H1 (cell line): Measurements from ENCODE around the gene MACROD2. TPM values are rescaled to one million over a fixed set of nuclear protein-coding genes. Genes with fewer than 3 reads are reported as not detected.

Experiments used
- CTCF ChIA-PET: fragments of 300-600 bp; sonication (Branson Sonifier 250); formaldehyde crosslinking; loops from one replicate; lab custom pipeline; 2021; ENCODE audit not compliant: partially characterized antibody; lab: Charles Lee
- POLR2A ChIA-PET: fragments of 300-600 bp; sonication (Branson Sonifier 250); formaldehyde crosslinking; loops from one replicate; lab custom pipeline; 2021; ENCODE audit warnings: inconsistent platforms; ENCODE audit not compliant: partially characterized antibody; lab: Charles Lee
- DNase-seq, 2 experiments: peaks; one replicate each; pipeline versions ENCODE4 v3.0.0 to v3.0.0-alpha.2; 2010 to 2022; ENCODE audit warnings: low spot score in 2 of 2, low read depth in 1 of 2, mixed read lengths in 1 of 2
- FAIRE-seq: peaks from 2 replicates; lab custom pipeline; 2011; peaks lifted over from hg19 to GRCh38; lab: Jason Lieb, UNC
- H2AFZ ChIP-seq: 2 replicates; pipeline ENCODE4 v1.8.1; 2012; ENCODE audit warnings: low read length, inconsistent platforms
- H2AK5ac ChIP-seq: 2 replicates; pipeline ENCODE4 v1.6.1; 2013; ENCODE audit warnings: low read depth, low read length
- H2BK120ac ChIP-seq: replicated peaks from 2 replicates; pipeline ENCODE3; 2013; ENCODE audit warnings: low read depth, low read length, inconsistent platforms
- H2BK12ac ChIP-seq: 2 replicates; pipeline ENCODE4 v1.6.1; 2013; ENCODE audit warnings: low read depth, low read length
- H2BK15ac ChIP-seq: 2 replicates; pipeline ENCODE4 v1.6.1; 2013; ENCODE audit warnings: low read length
- H2BK20ac ChIP-seq: 2 replicates; pipeline ENCODE4 v1.6.1; 2013; ENCODE audit warnings: low read length
- H2BK5ac ChIP-seq: 2 replicates; pipeline ENCODE4 v1.6.1; 2013; ENCODE audit warnings: low read depth, low read length
- H3K14ac ChIP-seq: 2 replicates; pipeline ENCODE4 v1.6.1; 2013; ENCODE audit warnings: inconsistent platforms; ENCODE audit not compliant: insufficient read length
- H3K18ac ChIP-seq: 2 replicates; pipeline ENCODE4 v1.6.1; 2013; ENCODE audit warnings: low read length; ENCODE audit errors: extremely low read depth
- H3K23ac ChIP-seq: 2 replicates; pipeline ENCODE4 v1.6.1; 2013; ENCODE audit warnings: inconsistent platforms; ENCODE audit not compliant: insufficient read length
- H3K23me2 ChIP-seq: 2 replicates; pipeline ENCODE4 v1.6.1; 2013; ENCODE audit warnings: low read depth, low read length
- H3K27ac ChIP-seq: 2 replicates; pipeline ENCODE4 v1.6.1; 2011; ENCODE audit warnings: low read depth, low read length, inconsistent platforms
- H3K27me3 ChIP-seq, 4 experiments: replicated peaks in 1 of 4; 1 replicate in 1 of 4; 2 replicates in 3 of 4; pipeline versions ENCODE4 v1.6.1 to v1.8.1; 2011 to 2013; ENCODE audit warnings: low read length in 3 of 4, mild to moderate bottlenecking in 3 of 4, inconsistent platforms in 2 of 4, mixed read lengths in 2 of 4, moderate library complexity in 1 of 4; ENCODE audit not compliant: control insufficient read depth in 3 of 4, insufficient read depth in 3 of 4; ENCODE audit errors: extremely low read depth in 1 of 4
- H3K36me3 ChIP-seq, 4 experiments: 2 replicates each; pipeline versions ENCODE4 v1.6.1 to v1.8.1; 2011 to 2013; ENCODE audit warnings: mild to moderate bottlenecking in 4 of 4, low read length in 3 of 4, moderate library complexity in 2 of 4, control low read depth in 1 of 4, inconsistent platforms in 1 of 4; ENCODE audit not compliant: insufficient read depth in 4 of 4, control insufficient read depth in 2 of 4
- H3K4ac ChIP-seq: replicated peaks from 2 replicates; pipeline ENCODE3; 2013; ENCODE audit warnings: low read length, low read depth, mixed read lengths, inconsistent platforms; ENCODE audit not compliant: insufficient read length
- H3K4me1 ChIP-seq, 4 experiments: replicated peaks in 1 of 4; 1 replicate in 1 of 4; 2 replicates in 3 of 4; pipeline versions ENCODE4 v1.6.1 to v1.8.1; 2011 to 2013; ENCODE audit warnings: low read length in 3 of 4, inconsistent platforms in 2 of 4, mixed read lengths in 1 of 4; ENCODE audit not compliant: insufficient read depth in 4 of 4, control insufficient read depth in 3 of 4
- H3K4me2 ChIP-seq, 2 experiments: 2 replicates each; pipeline versions ENCODE4 v1.6.1 to v1.8.1; 2011 to 2013; ENCODE audit warnings: low read depth in 2 of 2, low read length in 2 of 2, control low read depth in 1 of 2, inconsistent platforms in 1 of 2, mild to moderate bottlenecking in 1 of 2; ENCODE audit not compliant: insufficient read depth in 1 of 2
- H3K4me3 ChIP-seq, 4 experiments: fragments of 200-600, 300-600 bp in 1 of 4; sonication (generic), shearing (Covaris generic), sonication (Bioruptor Twin) in 1 of 4; 2 replicates each; pipeline versions ENCODE4 v1.5.1 to v1.8.1; 2011 to 2016; ENCODE audit warnings: low read length in 4 of 4, low read depth in 3 of 4, control low read depth in 2 of 4, inconsistent platforms in 2 of 4, mild to moderate bottlenecking in 2 of 4, mixed read lengths in 1 of 4, moderate library complexity in 1 of 4; ENCODE audit not compliant: insufficient read depth in 2 of 4; ENCODE audit errors: extremely low read depth in 1 of 4
- H3K56ac ChIP-seq: replicated peaks from 2 replicates; pipeline ENCODE3; 2013; ENCODE audit warnings: low read depth, mild to moderate bottlenecking, mixed read lengths, low read length, inconsistent platforms; ENCODE audit not compliant: insufficient read length
- H3K79me1 ChIP-seq: 2 replicates; pipeline ENCODE4 v1.6.1; 2013; ENCODE audit warnings: low read depth, low read length, control low read depth
- H3K79me2 ChIP-seq, 2 experiments: 2 replicates each; pipeline versions ENCODE4 v1.6.1 to v1.8.1; 2012 to 2013; ENCODE audit warnings: low read length in 2 of 2, mild to moderate bottlenecking in 2 of 2, inconsistent platforms in 1 of 2; ENCODE audit not compliant: insufficient read depth in 2 of 2, control insufficient read depth in 1 of 2
- H3K9ac ChIP-seq, 4 experiments: replicated peaks in 1 of 4; 1 replicate in 1 of 4; 2 replicates in 3 of 4; pipeline versions ENCODE4 v1.6.1 to v1.8.1; 2011 to 2013; ENCODE audit warnings: low read depth in 3 of 4, low read length in 3 of 4, control low read depth in 2 of 4, mild to moderate bottlenecking in 2 of 4, moderate library complexity in 2 of 4, inconsistent platforms in 1 of 4; ENCODE audit errors: extremely low read depth in 1 of 4
- H3K9me3 ChIP-seq, 2 experiments: 2 replicates each; pipeline versions ENCODE4 v1.6.1 to v1.8.1; 2012 to 2013; ENCODE audit warnings: mild to moderate bottlenecking in 2 of 2, moderate library complexity in 2 of 2, control low read depth in 1 of 2, inconsistent platforms in 1 of 2, low read depth in 1 of 2, low read length in 1 of 2, mixed read lengths in 1 of 2; ENCODE audit not compliant: insufficient read depth in 2 of 2
- H4K20me1 ChIP-seq, 2 experiments: replicated peaks in 1 of 2; 2 replicates each; pipeline versions ENCODE3 to v1.8.1; 2011 to 2013; ENCODE audit warnings: inconsistent platforms in 2 of 2, low read length in 2 of 2, mild to moderate bottlenecking in 1 of 2; ENCODE audit not compliant: insufficient read depth in 2 of 2, control insufficient read depth in 1 of 2
- H4K5ac ChIP-seq: 2 replicates; pipeline ENCODE4 v1.6.1; 2013; ENCODE audit warnings: low read length, low read depth, mixed read lengths, inconsistent platforms; ENCODE audit not compliant: insufficient read length
- H4K8ac ChIP-seq: 2 replicates; pipeline ENCODE4 v1.8.0; 2013; ENCODE audit warnings: mild to moderate bottlenecking, moderate library complexity, low read length, inconsistent platforms; ENCODE audit not compliant: insufficient read depth; ENCODE audit errors: extremely low read depth
- H4K91ac ChIP-seq: replicated peaks from 2 replicates; pipeline ENCODE3; 2013; ENCODE audit warnings: low read length, mixed read lengths, inconsistent platforms; ENCODE audit not compliant: insufficient read length
- ATF2 ChIP-seq: IDR thresholded peaks from 2 replicates; pipeline ENCODE4 v1.6.1; 2012; ENCODE audit warnings: low read length, inconsistent platforms
- CBX5 ChIP-seq: fragments of 300-800, 300-1000 bp; sonication (generic); IDR thresholded peaks from 2 replicates; pipeline ENCODE4 v1.7.1; 2016; ENCODE audit warnings: antibody characterized with exemption, low read length, low read depth
- CEBPB ChIP-seq: IDR thresholded peaks from 2 replicates; pipeline ENCODE4 v1.6.1; 2012; ENCODE audit warnings: low read depth, low read length
- GABPA ChIP-seq: IDR thresholded peaks from 2 replicates; pipeline ENCODE4 v1.6.1; 2011; ENCODE audit warnings: mild to moderate bottlenecking, low read length, moderate library complexity, borderline replicate concordance; ENCODE audit not compliant: insufficient read depth
- HDAC2 ChIP-seq, 2 experiments: fragments of 300-600 bp in 1 of 2; sonication (generic) in 1 of 2; IDR thresholded peaks; 2 replicates each; pipeline ENCODE4 v1.6.1; 2011 to 2012; ENCODE audit warnings: low read depth in 2 of 2, low read length in 2 of 2, mild to moderate bottlenecking in 2 of 2, moderate library complexity in 2 of 2, borderline replicate concordance in 1 of 2, inconsistent platforms in 1 of 2
- JUN ChIP-seq: IDR thresholded peaks from 2 replicates; pipeline ENCODE4 v1.6.1; 2011; ENCODE audit warnings: low read depth, mild to moderate bottlenecking, improper control_type of control experiment, low read length
- PHF8 ChIP-seq: fragments of 200-600 bp; sonication (generic); conservative IDR thresholded peaks from 2 replicates; pipeline ENCODE4 v1.7.1; 2012; ENCODE audit warnings: low read depth, mild to moderate bottlenecking, inconsistent platforms, low read length, moderate library complexity
- RXRA ChIP-seq: IDR thresholded peaks from 2 replicates; pipeline ENCODE4 v1.6.1; 2011; ENCODE audit warnings: low read depth, mild to moderate bottlenecking, low read length, moderate library complexity; ENCODE audit not compliant: insufficient read depth
- SP1 ChIP-seq: IDR thresholded peaks from 2 replicates; pipeline ENCODE4 v1.6.1; 2011; ENCODE audit warnings: low read depth, low read length
- TAF7 ChIP-seq: optimal IDR thresholded peaks from 2 replicates; pipeline ENCODE3; 2011; ENCODE audit warnings: low read depth, mild to moderate bottlenecking, inconsistent platforms, low read length, moderate library complexity, borderline replicate concordance
- TBP ChIP-seq: IDR thresholded peaks from 2 replicates; pipeline ENCODE4 v1.6.1; 2011; ENCODE audit warnings: low read depth, low read length, improper control_type of control experiment
- TCF12 ChIP-seq: IDR thresholded peaks from 2 replicates; pipeline ENCODE4 v1.6.1; 2011; ENCODE audit warnings: low read depth, mild to moderate bottlenecking, low read length
- WGBS, 2 experiments: shearing (Covaris generic) in 1 of 2; methylation state at CpG; one replicate each; pipeline versions ENCODE4 v1.1.6 to v1.1.7; 2013 to 2015; ENCODE audit warnings: low lambda C conversion rate in 2 of 2, mixed read lengths in 2 of 2, inconsistent platforms in 1 of 2, low coverage in 1 of 2, missing lambda C conversion rate in 1 of 2; ENCODE audit not compliant: insufficient replicate concordance in 2 of 2, insufficient coverage in 1 of 2, insufficient read length in 1 of 2; ENCODE audit errors: extremely low coverage in 1 of 2, missing lambda C conversion rate in 1 of 2; 5-methylcytosine and 5-hydroxymethylcytosine counted together
- polyA plus RNA-seq, 7 experiments: library from polyadenylated mRNA; depleted of rRNA in 3 of 7; stranded (reverse) in 5 of 7; unstranded in 2 of 7; fragments of >200 nt in 5 of 7; fragments of 200-250 nt in 2 of 7; gene quantifications; 1 replicate in 5 of 7; 2 replicates in 1 of 7; 4 replicates in 1 of 7; pipeline versions ENCODE4 v1.2.1 to v1.2.3, GENCODE V29; 2011 to 2013; ENCODE audit warnings: missing spikeins in 2 of 7, mixed read lengths in 2 of 7
- total RNA-seq: library from RNA; stranded (reverse); fragmentation: NEBNext Ultra II Directional; extraction: Animal tissue kit (Norgen Biotek cat#: 25700); gene quantifications from 2 replicates; pipeline ENCODE4 v1.2.1, GENCODE V29; 2021

MACROD2 gene
- total and polyA plus RNA-seq, 2 of the 8 experiments (the other 6 are each of a cell fraction or from before 2014, with no cell fraction given): 0.70 to 3.9 TPM

- Histone ChIP-seq H4K8ac (no peak overlapping the region), H3K14ac (no peak overlapping the region), H2BK20ac (no peak overlapping the region), H3K56ac (no peak overlapping the region), H4K20me1 (peaks cover 0 to 1% of the 10 kb centered on the region in 2 experiments), H2AK5ac (no peak overlapping the region), H4K91ac (no peak overlapping the region), H3K79me1 (no peaks in the 10 kb centered on the region), H3K23ac (no peak overlapping the region), H3K4me3 (no peak overlapping the region), H2BK15ac (no peak overlapping the region), H2BK12ac (no peak overlapping the region), H3K27ac (no peak overlapping the region), H2AFZ (no peak overlapping the region), H3K4ac (no peak overlapping the region), H3K36me3 (no peaks in the 10 kb centered on the region), H4K5ac (no peak overlapping the region), H3K27me3 (no peaks in the 10 kb centered on the region), H3K9me3 (no peaks in the 10 kb centered on the region), H3K4me2 (no peak overlapping the region), H2BK5ac (no peak overlapping the region), H3K9ac (no peak overlapping the region), H3K23me2 (no peaks in the 10 kb centered on the region), H3K18ac (no peak overlapping the region), H3K4me1 (no peaks in the 10 kb centered on the region), H3K79me2 (no peaks in the 10 kb centered on the region), H2BK120ac (no peak overlapping the region)
- WGBS, 2 experiments: 82% methylated on average over 1 of the region's 1 CpG; no CpG with 5 or more reads in 1 of the 2 experiments
- DNase-seq (no peak), FAIRE-seq (no peak)
- POLR2A ChIA-PET: no interaction called here
- CTCF ChIA-PET: interaction anchor here (0.6 to 5.2 kb wide), 3 partner anchors 36 to 232 kb away, joined by 3 to 60 read pairs (median 4); no protein-coding TSS in a partner anchor
- TF ChIP-seq RXRA: no peak
- TF ChIP-seq CBX5: no peak
- no peak for TF ChIP-seq CEBPB
- no peak for TF ChIP-seq SP1
- TF ChIP-seq HDAC2 (IDR thresholded peaks at IDR 0.05; ENCODE audit: borderline replicate concordance in 1 of 2, low read depth in 2 of 2, low read length in 2 of 2): no peak
- TF ChIP-seq PHF8: no peak
- no peak for TF ChIP-seq TBP
- no peak for TF ChIP-seq ATF2
- no peak for TF ChIP-seq JUN
- TF ChIP-seq GABPA: no peak
- no peak for TF ChIP-seq TAF7
- no peak for TF ChIP-seq TCF12
Measured at GRCh38 chr20:14051454-14051853, 56.1 kb downstream of the MACROD2 start.
